Central memory CD8-positive, alpha-beta T cell (primary cell): ENCODE measurements around the gene LSAMP.
"Not testable (repeated sequence)": the region's sequence is repeated elsewhere in the genome, so short reads cannot be mapped to it uniquely, and the experiment has no call there.

Experiments
- ATAC-seq: fragments of 150-1000 bp; cut with Tn5 transposase; replicated peaks from 2 replicates; pipeline ENCODE4 v1.10.0; 2022; ENCODE audit warnings: mild to moderate bottlenecking, moderate FRiP score, moderate number of reproducible peaks; ENCODE audit not compliant: poor library complexity, severe bottlenecking; ENCODE audit errors: extremely low read depth
- DNase-seq, 2 donors: peaks; one replicate each; pipeline ENCODE4 v3.0.0; 2021; ENCODE audit warnings: low spot score in 2 of 2
- H3K27ac Mint-ChIP-seq: one replicate; pipeline ENCODE4 v1.8.0; 2022; ENCODE audit warnings: low read depth, mild to moderate bottlenecking, moderate library complexity, mixed read lengths
- H3K27me3 Mint-ChIP-seq: one replicate; pipeline ENCODE4 v1.8.0; 2022; ENCODE audit warnings: mixed read lengths
- H3K36me3 Mint-ChIP-seq: one replicate; pipeline ENCODE4 v1.8.0; 2022; ENCODE audit warnings: mild to moderate bottlenecking, moderate library complexity, mixed read lengths; ENCODE audit not compliant: insufficient read depth
- H3K4me1 Mint-ChIP-seq: one replicate; pipeline ENCODE4 v1.8.0; 2022; ENCODE audit warnings: mixed read lengths
- H3K4me3 Mint-ChIP-seq: one replicate; pipeline ENCODE4 v1.8.0; 2022; ENCODE audit warnings: mild to moderate bottlenecking, moderate library complexity, mixed read lengths
- H3K9me3 Mint-ChIP-seq: one replicate; pipeline ENCODE4 v1.8.0; 2022; ENCODE audit warnings: mixed read lengths

The LSAMP gene

DNA sequence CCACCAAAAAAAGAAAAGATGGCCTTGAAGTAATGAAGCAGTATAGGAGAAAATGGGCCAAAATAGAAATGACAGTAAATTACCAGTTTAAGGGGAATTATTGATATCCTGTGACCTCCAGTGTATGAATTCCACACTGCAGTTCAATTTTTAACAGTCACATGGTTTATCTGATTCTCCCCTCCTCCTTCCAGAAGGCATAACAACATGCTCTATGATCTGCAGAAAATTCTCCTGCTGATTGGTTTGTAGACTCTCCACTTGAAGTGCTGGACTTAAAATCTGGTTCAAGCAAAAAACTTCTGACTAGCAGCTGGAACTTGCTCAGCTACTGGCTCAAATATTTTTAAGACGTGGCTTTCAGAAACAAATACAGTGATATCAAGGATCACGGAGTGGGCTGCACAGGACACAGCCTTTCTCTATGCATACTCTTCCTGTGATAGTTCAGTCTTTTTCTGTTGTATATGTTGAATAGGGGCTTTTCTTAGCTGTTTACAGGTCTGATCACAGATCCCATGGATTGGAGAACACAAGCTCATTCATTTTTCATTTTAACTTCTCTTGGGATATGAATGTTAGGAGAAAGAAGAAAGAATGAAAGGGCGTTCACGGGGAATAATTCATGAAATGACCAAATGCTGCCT is 211.5 kb downstream of the LSAMP start:
- H3K36me3 Mint-ChIP-seq: peaks cover 2% of the 10 kb centered on the region
- no peaks in the 10 kb centered on the region for H3K4me1 Mint-ChIP-seq
- no peak for ATAC-seq
- H3K9me3 Mint-ChIP-seq: peaks cover 7% of the 10 kb centered on the region
- H3K4me3 Mint-ChIP-seq: no peak overlapping the region
- H3K27ac Mint-ChIP-seq: no peak overlapping the region
- no peak for DNase-seq
- H3K27me3 Mint-ChIP-seq: no peaks in the 10 kb centered on the region

DNA sequence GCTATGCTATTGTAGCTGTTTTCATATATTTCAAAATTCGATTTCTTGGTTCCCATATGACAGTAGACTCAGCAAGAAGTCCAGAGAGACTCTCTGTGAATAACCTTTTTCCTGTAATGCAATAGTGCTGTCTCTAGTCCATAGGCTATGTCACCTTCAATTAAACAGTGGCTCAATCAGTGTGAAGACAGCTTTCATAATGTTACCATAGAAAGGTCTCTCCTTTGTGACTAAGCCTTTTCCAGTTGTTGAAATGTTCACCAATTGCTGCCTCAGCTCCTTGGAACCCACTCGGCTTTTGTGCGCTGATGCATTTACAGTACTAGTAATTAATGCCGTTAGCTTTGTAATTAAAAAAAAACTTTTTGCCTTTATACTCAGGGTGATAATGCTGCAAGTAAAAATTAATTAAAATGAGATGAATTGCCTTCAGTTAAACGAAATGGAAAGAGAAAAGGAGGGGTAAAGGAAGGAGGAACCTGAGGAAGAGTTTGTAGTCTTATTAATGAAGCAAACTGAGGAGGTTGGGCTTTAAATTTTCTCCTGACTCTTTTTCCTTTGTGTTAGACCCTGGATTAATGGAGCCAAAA is 214.8 kb downstream of the LSAMP start:
- ATAC-seq (no peak), DNase-seq (no peak)
- no peaks in the 10 kb centered on the region for H3K4me1 Mint-ChIP-seq
- no peak overlapping the region for H3K4me3 Mint-ChIP-seq
- H3K9me3 Mint-ChIP-seq: peaks cover 15% of the 10 kb centered on the region
- H3K27me3 Mint-ChIP-seq: no peaks in the 10 kb centered on the region
- H3K27ac Mint-ChIP-seq: no peak overlapping the region
- H3K36me3 Mint-ChIP-seq: peaks cover 2% of the 10 kb centered on the region

DNA sequence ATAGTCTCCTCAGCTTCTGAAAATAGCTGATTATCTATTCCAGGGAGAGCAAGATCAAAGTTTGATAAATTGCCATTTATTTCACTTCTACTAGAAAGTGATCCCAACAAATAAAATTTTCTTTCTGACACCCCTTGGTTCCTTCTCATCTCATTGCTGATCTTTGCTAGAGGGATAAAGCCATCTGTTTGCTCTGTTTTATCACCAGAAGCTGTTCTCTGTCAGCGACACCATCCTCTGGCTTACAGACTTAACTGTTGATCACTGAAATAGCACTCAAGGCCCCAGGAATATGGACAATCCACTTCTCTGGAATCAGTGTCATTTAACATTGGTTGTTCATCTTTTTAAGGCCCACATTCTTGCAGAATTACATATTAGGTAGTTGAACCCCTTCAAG is 219.0 kb downstream of the LSAMP start:
- no peak overlapping the region for H3K27ac Mint-ChIP-seq
- DNase-seq (no peak), ATAC-seq (no peak)
- peaks cover 4% of the 10 kb centered on the region for H3K36me3 Mint-ChIP-seq
- H3K9me3 Mint-ChIP-seq: peaks cover 17% of the 10 kb centered on the region
- H3K27me3 Mint-ChIP-seq: no peaks in the 10 kb centered on the region
- H3K4me3 Mint-ChIP-seq: no peak overlapping the region
- no peaks in the 10 kb centered on the region for H3K4me1 Mint-ChIP-seq

DNA sequence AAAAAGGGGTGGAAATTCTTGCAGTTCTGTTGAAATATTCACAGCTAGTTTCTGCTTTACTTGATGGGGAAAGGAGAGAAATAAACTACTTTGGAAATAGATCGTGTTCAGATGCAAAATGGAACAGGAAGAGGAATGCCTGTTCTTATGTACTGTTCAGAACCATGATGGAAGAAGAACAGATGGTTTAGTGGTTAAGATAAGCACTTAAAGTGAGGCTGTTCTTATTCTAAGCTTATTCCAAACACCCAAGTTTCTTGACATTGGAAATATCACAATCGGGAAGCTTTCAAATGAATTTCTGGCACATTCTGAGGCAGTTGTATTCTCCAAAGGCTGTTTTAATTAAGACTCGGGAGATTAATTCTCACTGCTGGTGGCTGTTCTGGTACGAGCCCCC is 228.5 kb downstream of the LSAMP start:
- no peak overlapping the region for H3K27ac Mint-ChIP-seq
- no peaks in the 10 kb centered on the region for H3K4me1 Mint-ChIP-seq
- DNase-seq: no peak
- no peaks in the 10 kb centered on the region for H3K36me3 Mint-ChIP-seq
- H3K9me3 Mint-ChIP-seq: peaks cover 15% of the 10 kb centered on the region
- no peak overlapping the region for H3K4me3 Mint-ChIP-seq
- no peaks in the 10 kb centered on the region for H3K27me3 Mint-ChIP-seq
- ATAC-seq: no peak

DNA sequence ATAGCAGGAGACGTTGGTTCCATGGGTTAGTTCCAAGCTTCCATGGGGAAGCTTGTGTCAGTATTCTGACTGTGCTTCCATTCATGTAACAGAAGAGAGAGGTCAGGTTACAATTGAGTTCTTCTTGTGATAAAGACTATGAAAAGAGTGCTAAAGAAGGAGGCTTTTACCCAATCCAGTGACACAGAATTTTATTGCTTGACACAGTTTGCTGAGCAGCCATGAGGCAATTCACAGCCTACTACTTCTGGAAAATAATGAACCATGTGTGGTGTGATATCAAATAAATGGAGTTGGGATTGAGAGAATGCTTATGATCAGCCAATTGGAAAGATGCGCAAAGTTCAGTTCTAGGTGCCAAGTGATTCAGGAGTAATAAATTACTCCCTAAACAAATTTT is 233.4 kb downstream of the LSAMP start:
- no peak overlapping the region for H3K27ac Mint-ChIP-seq
- H3K4me3 Mint-ChIP-seq: no peak overlapping the region
- no peaks in the 10 kb centered on the region for H3K27me3 Mint-ChIP-seq
- no peaks in the 10 kb centered on the region for H3K4me1 Mint-ChIP-seq
- no peaks in the 10 kb centered on the region for H3K36me3 Mint-ChIP-seq
- H3K9me3 Mint-ChIP-seq: peaks cover 16% of the 10 kb centered on the region
- no peak for ATAC-seq
- no peak for DNase-seq

DNA sequence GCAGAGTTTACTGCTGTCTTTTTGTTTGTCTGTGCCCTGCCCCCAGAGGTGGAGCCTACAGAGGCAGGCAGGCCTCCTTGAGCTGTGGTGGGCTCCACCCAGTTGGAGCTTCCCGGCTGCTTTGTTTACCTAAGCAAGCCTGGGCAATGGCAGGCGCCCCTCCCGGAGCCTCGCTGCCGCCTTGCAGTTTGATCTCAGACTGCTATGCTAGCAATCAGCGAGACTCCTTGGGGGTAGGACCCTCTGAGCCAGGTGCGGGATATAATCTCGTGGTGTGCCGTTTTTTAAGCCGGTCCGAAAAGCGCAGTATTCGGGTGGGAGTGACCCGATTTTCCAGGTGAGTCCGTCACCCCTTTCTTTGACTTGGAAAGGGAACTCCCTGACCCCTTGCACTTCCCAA is 236.5 kb downstream of the LSAMP start:
- not testable (repeated sequence) for H3K27ac Mint-ChIP-seq, H3K36me3 Mint-ChIP-seq, H3K27me3 Mint-ChIP-seq, H3K4me3 Mint-ChIP-seq, DNase-seq, H3K4me1 Mint-ChIP-seq, ATAC-seq
- peaks cover 16% of the 10 kb centered on the region for H3K9me3 Mint-ChIP-seq

DNA sequence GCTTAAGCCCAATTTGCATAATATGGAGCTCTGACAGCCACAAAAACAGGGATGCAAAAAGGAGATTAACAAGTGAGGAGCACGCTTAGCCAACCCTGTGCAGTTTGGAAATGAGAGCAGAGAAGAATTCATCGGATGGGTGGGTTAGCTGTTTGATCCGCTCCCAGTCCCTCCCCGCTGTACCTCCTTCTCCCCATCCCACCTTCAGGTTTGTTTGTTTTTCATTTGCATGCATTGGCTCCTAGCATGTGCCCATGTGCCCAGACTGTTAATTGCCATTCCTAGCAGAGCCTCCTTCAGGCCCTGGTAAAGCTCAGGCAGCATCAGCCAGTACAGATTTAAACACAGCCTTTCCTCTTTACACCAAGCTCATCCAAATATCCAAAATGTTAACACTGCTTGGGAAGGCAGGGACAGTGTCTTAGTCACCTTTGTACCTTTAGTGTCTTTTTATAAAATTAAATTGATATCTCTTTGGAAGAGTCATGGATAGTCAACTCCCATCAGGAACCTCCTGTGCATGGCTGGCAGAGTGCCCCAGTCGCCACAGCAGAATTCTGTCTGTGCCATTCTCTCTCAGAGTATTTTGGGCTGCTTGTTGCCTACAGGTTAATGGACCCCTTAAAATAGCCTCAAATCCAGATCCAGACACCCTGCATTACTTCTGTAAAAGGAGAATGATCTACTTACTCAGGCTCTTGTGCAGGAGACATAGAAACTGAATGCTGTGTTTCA is 244.2 kb downstream of the LSAMP start:
- no peak for ATAC-seq

DNA sequence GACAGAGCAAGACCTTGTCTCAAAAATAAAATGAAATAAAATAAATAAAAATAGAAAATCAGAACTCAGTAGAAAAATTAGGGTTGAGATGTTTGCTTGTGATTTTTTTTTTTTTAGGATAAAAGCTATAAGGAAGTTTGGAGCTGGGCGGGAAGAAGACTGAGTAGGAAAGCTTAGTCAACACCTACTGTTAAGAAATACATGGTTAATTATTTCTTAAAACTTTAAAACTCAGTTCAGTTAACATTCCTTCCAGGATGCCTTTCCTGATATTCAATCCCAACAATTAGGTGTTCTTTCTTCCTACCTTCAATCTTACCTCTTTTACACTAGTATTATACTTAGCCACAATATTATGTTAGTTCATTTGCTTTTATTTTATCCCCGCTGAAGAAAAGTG is 246.2 kb downstream of the LSAMP start:
- DNase-seq (no peak), ATAC-seq (no peak)
- Mint-ChIP-seq H3K27me3 (no peaks in the 10 kb centered on the region), H3K4me3 (no peak overlapping the region), H3K36me3 (peaks cover 1% of the 10 kb centered on the region), H3K27ac (no peak overlapping the region), H3K9me3 (peaks cover 38% of the 10 kb centered on the region), H3K4me1 (no peaks in the 10 kb centered on the region)

More for the DNA sequence above, 244.2 kb downstream of the LSAMP start:
- peaks cover 36% of the 10 kb centered on the region for H3K9me3 Mint-ChIP-seq
- no peak overlapping the region for H3K4me3 Mint-ChIP-seq
- no peak overlapping the region for H3K27ac Mint-ChIP-seq
- peaks cover 1% of the 10 kb centered on the region for H3K36me3 Mint-ChIP-seq
- DNase-seq: no peak
- H3K27me3 Mint-ChIP-seq: no peaks in the 10 kb centered on the region
- H3K4me1 Mint-ChIP-seq: no peaks in the 10 kb centered on the region

DNA sequence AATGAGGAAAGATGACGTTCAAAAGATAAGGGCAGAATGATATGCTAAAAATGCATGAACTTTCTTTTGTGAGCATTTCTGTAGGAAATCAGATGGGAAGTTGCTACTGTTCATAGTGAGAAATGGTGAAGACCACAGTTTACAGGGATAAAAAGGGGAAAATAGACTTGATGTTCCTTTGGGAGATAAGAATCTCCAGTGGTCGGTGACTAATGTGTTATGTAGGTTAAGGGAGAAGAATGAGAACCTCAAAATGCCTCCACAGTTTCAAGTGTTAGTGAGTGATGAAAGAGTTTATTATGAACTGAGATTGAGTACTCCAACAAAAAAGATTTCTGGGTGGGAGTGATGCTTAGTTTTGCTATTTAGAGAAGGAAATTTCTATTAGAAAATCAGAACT is 247.2 kb downstream of the LSAMP start:
- no peaks in the 10 kb centered on the region for H3K27me3 Mint-ChIP-seq
- no peak overlapping the region for H3K27ac Mint-ChIP-seq
- H3K9me3 Mint-ChIP-seq: peaks cover 41% of the 10 kb centered on the region
- ATAC-seq (no peak), DNase-seq (no peak)
- H3K4me1 Mint-ChIP-seq: no peaks in the 10 kb centered on the region
- no peak overlapping the region for H3K4me3 Mint-ChIP-seq
- H3K36me3 Mint-ChIP-seq: peaks cover 1% of the 10 kb centered on the region

DNA sequence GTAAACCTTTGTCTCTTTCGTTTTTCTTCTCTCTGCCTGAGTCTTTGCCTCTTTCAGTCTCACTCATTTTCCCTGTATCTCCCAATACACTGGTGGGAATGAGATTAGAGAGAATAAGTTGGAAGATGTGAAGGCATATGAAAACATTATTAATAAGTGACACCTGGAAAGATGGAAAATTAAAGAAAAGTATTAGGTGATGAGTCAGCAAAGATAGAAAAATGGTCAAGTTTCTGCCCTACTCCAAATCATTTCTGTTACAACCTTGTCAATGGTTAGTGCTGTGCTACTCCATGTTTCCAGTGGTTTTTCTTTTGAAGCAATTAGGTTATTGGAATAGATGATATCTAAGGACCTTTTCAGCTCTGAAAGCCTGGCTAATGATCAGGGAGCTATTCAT is 252.8 kb downstream of the LSAMP start:
- peaks cover 12% of the 10 kb centered on the region for H3K9me3 Mint-ChIP-seq
- no peak overlapping the region for H3K27ac Mint-ChIP-seq
- peaks cover 1% of the 10 kb centered on the region for H3K36me3 Mint-ChIP-seq
- DNase-seq (no peak), ATAC-seq (no peak)
- no peaks in the 10 kb centered on the region for H3K27me3 Mint-ChIP-seq
- no peaks in the 10 kb centered on the region for H3K4me1 Mint-ChIP-seq
- no peak overlapping the region for H3K4me3 Mint-ChIP-seq

DNA sequence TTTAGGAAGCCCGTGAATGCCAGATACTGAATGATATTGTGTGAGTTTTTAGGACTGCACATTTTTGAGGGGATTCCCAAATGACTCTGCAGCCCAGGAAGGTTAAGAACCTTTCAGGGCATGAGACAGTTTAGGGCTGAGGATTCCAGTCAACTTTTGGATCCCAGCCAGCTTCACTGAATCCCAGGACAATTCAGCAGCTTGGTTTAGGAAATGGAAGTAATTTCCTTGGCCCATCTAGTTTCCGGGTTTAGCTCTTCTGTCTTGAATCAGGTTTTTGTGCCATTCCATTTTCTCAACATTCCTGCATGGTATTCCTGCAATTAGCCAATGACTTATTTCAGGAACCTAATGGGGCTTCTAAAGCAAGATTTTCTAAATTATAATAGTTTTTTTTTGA is 253.9 kb downstream of the LSAMP start:
- Mint-ChIP-seq H3K27me3 (no peaks in the 10 kb centered on the region), H3K4me1 (no peaks in the 10 kb centered on the region), H3K9me3 (peaks cover 6% of the 10 kb centered on the region), H3K4me3 (no peak overlapping the region), H3K27ac (no peak overlapping the region), H3K36me3 (no peaks in the 10 kb centered on the region)
- ATAC-seq: no peak
- DNase-seq: no peak

DNA sequence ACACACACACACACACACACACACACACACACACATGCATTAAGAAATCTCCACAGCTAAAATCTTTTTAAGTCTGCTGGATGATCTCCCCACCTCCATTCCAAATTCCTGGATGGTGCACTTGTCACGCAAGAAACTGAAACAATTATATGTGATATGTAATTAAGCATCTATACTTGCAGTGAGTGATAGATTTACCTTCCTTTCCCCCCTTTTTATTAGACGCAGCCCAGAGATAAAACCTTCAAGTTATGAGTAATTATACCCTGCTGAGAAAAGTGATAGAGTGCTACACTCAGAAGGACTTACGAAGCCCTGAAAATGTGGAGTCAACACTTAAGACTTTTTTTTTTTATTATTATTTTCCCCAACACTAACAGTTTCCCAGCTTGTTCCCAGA is 255.2 kb downstream of the LSAMP start:
- Mint-ChIP-seq H3K27me3 (no peaks in the 10 kb centered on the region), H3K36me3 (no peaks in the 10 kb centered on the region), H3K27ac (no peak overlapping the region), H3K9me3 (peaks cover 6% of the 10 kb centered on the region), H3K4me3 (no peak overlapping the region), H3K4me1 (no peaks in the 10 kb centered on the region)
- DNase-seq (no peak), ATAC-seq (no peak)

DNA sequence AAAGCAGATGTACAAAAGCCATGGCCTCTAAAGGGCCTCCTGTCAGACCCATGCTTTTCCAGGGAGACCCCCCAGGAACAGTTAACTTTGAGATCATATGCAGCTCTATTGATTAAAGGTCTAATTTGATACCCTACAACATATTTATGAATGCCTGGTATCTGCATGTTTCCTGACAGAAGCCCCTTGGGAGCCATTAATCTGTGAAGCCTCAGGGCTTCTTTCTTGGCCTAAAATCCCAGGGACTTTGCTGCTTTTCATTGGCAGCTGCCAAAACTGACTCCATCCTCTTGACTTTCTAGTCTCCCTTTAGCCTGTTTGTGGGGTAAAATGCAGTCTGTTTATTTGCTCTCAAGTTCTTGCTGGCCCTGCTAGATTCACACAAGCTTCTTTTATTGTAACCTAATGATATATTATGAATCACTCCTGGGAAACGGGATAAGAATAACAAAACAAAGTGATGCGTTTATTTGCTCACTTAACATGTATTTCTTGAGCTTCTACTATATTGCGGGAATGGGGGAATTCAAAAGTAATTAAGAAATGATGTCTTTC is 257.0 kb downstream of the LSAMP start:
- no peak for ATAC-seq
- no peaks in the 10 kb centered on the region for H3K27me3 Mint-ChIP-seq
- H3K4me1 Mint-ChIP-seq: no peaks in the 10 kb centered on the region
- DNase-seq: no peak
- no peak overlapping the region for H3K4me3 Mint-ChIP-seq
- no peak overlapping the region for H3K27ac Mint-ChIP-seq
- no peaks in the 10 kb centered on the region for H3K36me3 Mint-ChIP-seq
- peaks cover 6% of the 10 kb centered on the region for H3K9me3 Mint-ChIP-seq
